GM12878 (cell line): Measurements from ENCODE around the gene FN3K. TPM values are rescaled to one million over a fixed set of nuclear protein-coding genes. Genes with fewer than 3 reads are reported as not detected.
"Not testable (repeated sequence)": the region's sequence is repeated elsewhere in the genome, so short reads cannot be mapped to it uniquely, and the experiment has no call there.

Experiments
- ATAC-seq: fragments of 200-7000 bp; cut with Tn5 transposase; 3 replicates; pipeline ENCODE4 v1.9.1; 2020; ENCODE audit warnings: mild to moderate bottlenecking, moderate library complexity
- BruUV-seq: library from RNA; stranded (reverse); fragments of 400-500 nt; replicated peaks from 2 replicates; lab custom pipeline; 2021; lab: Mats Ljungman, UMichigan
- CTCF ChIA-PET: fragments of 300-600 bp; sonication (Branson Sonifier 250); formaldehyde crosslinking; extraction: SDS; loops from one replicate; lab custom pipeline; 2021; ENCODE audit warnings: inconsistent platforms; lab: Yijun Ruan, JAX
- POLR2A ChIA-PET: fragments of 350-600 bp; formaldehyde crosslinking; extraction: SDS; loops from one replicate; lab custom pipeline; 2021; ENCODE audit warnings: inconsistent platforms; lab: Charles Lee
- RAD21 ChIA-PET: fragments of 300-600 bp; sonication (Branson Sonifier 250); formaldehyde crosslinking; loops from one replicate; lab custom pipeline; 2023; ENCODE audit warnings: antibody characterized with exemption; ENCODE audit not compliant: unreplicated experiment; lab: Charles Lee
- SMC1A ChIA-PET: fragments of 300-600 bp; sonication (Branson Sonifier 250); formaldehyde crosslinking; loops from one replicate; lab custom pipeline; 2023; ENCODE audit not compliant: unreplicated experiment, uncharacterized antibody; lab: Charles Lee
- DNase-seq: peaks from one replicate; pipeline ENCODE4 v3.0.0-alpha.2; 2011; ENCODE audit warnings: low read depth, low spot score
- FAIRE-seq: peaks from 3 replicates; lab custom pipeline; 2011; peaks lifted over from hg19 to GRCh38; lab: Jason Lieb, UNC
- H2AFZ ChIP-seq: 2 replicates; pipeline ENCODE4 v1.6.0; 2011; ENCODE audit warnings: low read depth, low read length, control low read depth; ENCODE audit not compliant: control insufficient read depth
- H3K27ac ChIP-seq: 2 replicates; pipeline ENCODE4 v1.5.1; 2011; ENCODE audit warnings: control low read depth; ENCODE audit not compliant: control insufficient read depth, insufficient read depth
- H3K27me3 ChIP-seq, 2 experiments: replicated peaks in 1 of 2; 2 replicates each; pipeline versions ENCODE4 v1.6.0 to v1.6.1; 2011; ENCODE audit warnings: low read length in 1 of 2; ENCODE audit not compliant: control insufficient read depth in 2 of 2, insufficient read depth in 2 of 2
- H3K36me3 ChIP-seq, 2 experiments: 2 replicates each; pipeline ENCODE4 v1.5.1; 2011; ENCODE audit warnings: low read length in 1 of 2; ENCODE audit not compliant: control insufficient read depth in 2 of 2, insufficient read depth in 2 of 2
- H3K4me1 ChIP-seq: 2 replicates; pipeline ENCODE4 v1.6.1; 2011; ENCODE audit warnings: mild to moderate bottlenecking, low read length, moderate library complexity, mixed read lengths; ENCODE audit not compliant: control insufficient read depth, insufficient read depth
- H3K4me2 ChIP-seq: 2 replicates; pipeline ENCODE4 v1.6.0; 2011; ENCODE audit warnings: control low read depth; ENCODE audit not compliant: control insufficient read depth, insufficient read depth
- H3K4me3 ChIP-seq: fragments of 200-600 bp; sonication (generic); 2 replicates; pipeline ENCODE4 v1.5.1; 2016
- H3K79me2 ChIP-seq: 2 replicates; pipeline ENCODE4 v1.6.0; 2011; ENCODE audit warnings: low read length; ENCODE audit not compliant: control insufficient read depth, insufficient read depth
- H3K9ac ChIP-seq: 2 replicates; pipeline ENCODE4 v1.8.0; 2011; ENCODE audit warnings: low read length, control low read depth, mixed read lengths; ENCODE audit not compliant: control insufficient read depth, insufficient read depth
- H3K9me3 ChIP-seq: replicated peaks from 3 replicates; pipeline ENCODE4 v1.5.1; 2011; ENCODE audit warnings: mild to moderate bottlenecking, low read length; ENCODE audit not compliant: control insufficient read depth, insufficient read depth
- H4K20me1 ChIP-seq: 2 replicates; pipeline ENCODE4 v1.6.0; 2011; ENCODE audit not compliant: control insufficient read depth, insufficient read depth
- PAX5 ChIP-seq: IDR thresholded peaks from 2 replicates; pipeline ENCODE4 v1.6.1; 2011; ENCODE audit warnings: low read depth, low read length, borderline replicate concordance
- SMARCA5 ChIP-seq: fragments of 450-650 bp; IDR thresholded peaks from 2 replicates; pipeline ENCODE4 v1.6.1; 2017; ENCODE audit warnings: mild to moderate bottlenecking
- ZBTB33 ChIP-seq: fragments of 450-650 bp; IDR thresholded peaks from 2 replicates; pipeline ENCODE4 v1.6.1; 2017; ENCODE audit warnings: mild to moderate bottlenecking
- WGBS: methylation state at CpG from one replicate; pipeline ENCODE4 v1.1.6; 2016; ENCODE audit warnings: low lambda C conversion rate; ENCODE audit not compliant: insufficient replicate concordance, insufficient coverage; ENCODE audit errors: missing lambda C conversion rate; 5-methylcytosine and 5-hydroxymethylcytosine counted together
- in situ Hi-C: fragments of 300-500 bp; cut with MboI; formaldehyde crosslinking; loops from 9 replicates; pipeline ENCODE4 v1.14.3; 2018; ENCODE audit warnings: mixed read lengths
- intact Hi-C: fragments of 100-400 bp; cut with micrococcal nuclease; formaldehyde crosslinking; loops from one replicate; pipeline ENCODE4 v1.14.2; 2022; ENCODE audit not compliant: unreplicated experiment
- polyA plus RNA-seq, 11 experiments: library from polyadenylated mRNA; depleted of rRNA in 4 of 11; unstranded in 6 of 11; stranded (reverse) in 5 of 11; fragments of >200 nt; fragmentation: Nextera tagmentation in 4 of 11; fragmentation: Illumina TruSeq in 1 of 11; extraction: Ambion mirVana in 4 of 11; extraction: Trizol in 1 of 11; gene quantifications; 1 replicate in 1 of 11; 2 replicates in 10 of 11; pipeline versions ENCODE4 v1.2.1 to v1.2.3, GENCODE V29; 2011 to 2016; ENCODE audit warnings: inconsistent platforms in 2 of 11, missing spikeins in 2 of 11, low read depth in 1 of 11
- total RNA-seq, 4 experiments: library from RNA; depleted of rRNA in 3 of 4; stranded (reverse); fragments of >200 nt in 3 of 4; fragmentation: Illumina TruSeq in 1 of 4; extraction: Trizol in 1 of 4; gene quantifications; 2 replicates each; pipeline versions ENCODE4 v1.2.1 to v1.2.3, GENCODE V29; 2013 to 2021

The FN3K gene
- total and polyA plus RNA-seq, 10 of the 15 experiments (the other 5 are each of a cell fraction or from before 2014, with no cell fraction given), result 0.08 to 0.51 (median 0.17) TPM; not detected in 7

- Histone ChIP-seq H3K36me3 (peaks cover 0 to 11% of the 10 kb centered on the region in 2 experiments; a peak in 3 of 4 replicates), H3K27me3 (no peaks in the 10 kb centered on the region), H3K4me2 (0 out of 2 replicates have a peak overlapping the region, but pooled peaks have one; percentile 5), H3K9ac (no peak overlapping the region), H3K9me3 (no peaks in the 10 kb centered on the region)
- peak; percentile 81 for FAIRE-seq
- TF ChIP-seq PAX5 (peak; percentile 87; the same call in 1 of the 2 replicates), SMARCA5 (no peak)
- TF ChIP-seq, all 136 proteins: peak for 1
- no peaks in the 10 kb centered on the region for H3K79me2 ChIP-seq
- H3K27ac ChIP-seq, result 0 out of 2 replicates have a peak overlapping the region, but pooled peaks have one; percentile 33
- H3K4me3 ChIP-seq, result no peak overlapping the region
- no peaks in the 10 kb centered on the region for H4K20me1 ChIP-seq
- ChIA-PET SMC1A (no interaction called here), CTCF (no interaction called here), POLR2A (no interaction called here), RAD21 (no interaction called here)
- in situ Hi-C loops, result no loop called here
- intact Hi-C loops, result no loop called here
- H2AFZ ChIP-seq, result no peak overlapping the region
- ATAC-seq (no peak), DNase-seq (no peak)
- peaks cover 17% of the 10 kb centered on the region for H3K4me1 ChIP-seq
- BruUV-seq, result no TSS peak
- WGBS, result 64% methylated on average over 13 of the region's 13 CpGs
These were observed 41.0 kb downstream of the FN3K start for GRCh38 chr17:82776454-82776853.

GRCh38 chr17:82777778-82778375, 42.5 kb downstream of the FN3K start:
- POLR2A ChIA-PET, H3K9ac ChIP-seq, RAD21 ChIA-PET, H3K9me3 ChIP-seq, BruUV-seq, SMC1A ChIA-PET, H4K20me1 ChIP-seq, H3K4me3 ChIP-seq, H2AFZ ChIP-seq, H3K79me2 ChIP-seq, intact Hi-C loops, ATAC-seq, FAIRE-seq, H3K27me3 ChIP-seq, H3K27ac ChIP-seq, in situ Hi-C loops, DNase-seq, H3K4me2 ChIP-seq: not testable (repeated sequence)
- CTCF ChIA-PET, result interaction anchor here (1.5 kb wide), 1 partner anchor 422 kb away, joined by 3 read pairs; no protein-coding TSS in a partner anchor
- H3K4me1 ChIP-seq, result peaks cover 17% of the 10 kb centered on the region
- 68% methylated on average over 17 of the region's 21 CpGs for WGBS
- peaks cover 6 to 10% of the 10 kb centered on the region in 2 experiments; a peak in 3 of 4 replicates for H3K36me3 ChIP-seq
- peak; percentile 92 for TF ChIP-seq ZBTB33
